GM12891 (cell line): ENCODE results near the gene UPK2.
A peak's percentile ranks its signal among the peaks of the same experiment; 100 is the strongest.

ENCODE experiments used
- DNase-seq: peaks from one replicate; pipeline ENCODE4 v3.0.0; 2011; ENCODE audit warnings: low spot score; ENCODE audit not compliant: insufficient read length
- FAIRE-seq: peaks from 2 replicates; lab custom pipeline; 2011; peaks lifted over from hg19 to GRCh38; lab: Jason Lieb, UNC
- PAX5 ChIP-seq: IDR thresholded peaks from 2 replicates; pipeline ENCODE4 v1.6.1; 2011; ENCODE audit warnings: low read length, moderate library complexity, mild to moderate bottlenecking; ENCODE audit not compliant: insufficient read depth, severe bottlenecking
- POLR2A ChIP-seq: IDR thresholded peaks from 2 replicates; pipeline ENCODE4 v1.6.1; 2011; ENCODE audit warnings: low read depth, low read length, control low read depth
- POLR2AphosphoS5 ChIP-seq: IDR thresholded peaks from 2 replicates; pipeline ENCODE4 v1.6.1; 2011; ENCODE audit warnings: low read depth, low read length, control low read depth
- POU2F2 ChIP-seq: IDR thresholded peaks from 2 replicates; pipeline ENCODE4 v1.6.1; 2011; ENCODE audit warnings: low read depth, mild to moderate bottlenecking, control low read depth, low read length, moderate library complexity
- SPI1 ChIP-seq: IDR thresholded peaks from 2 replicates; pipeline ENCODE4 v1.6.1; 2011; ENCODE audit warnings: low read depth, low read length, control low read depth
- TAF1 ChIP-seq: IDR thresholded peaks from 2 replicates; pipeline ENCODE4 v1.6.1; 2011; ENCODE audit warnings: low read depth, low read length, control low read depth

UPK2 gene

DNA sequence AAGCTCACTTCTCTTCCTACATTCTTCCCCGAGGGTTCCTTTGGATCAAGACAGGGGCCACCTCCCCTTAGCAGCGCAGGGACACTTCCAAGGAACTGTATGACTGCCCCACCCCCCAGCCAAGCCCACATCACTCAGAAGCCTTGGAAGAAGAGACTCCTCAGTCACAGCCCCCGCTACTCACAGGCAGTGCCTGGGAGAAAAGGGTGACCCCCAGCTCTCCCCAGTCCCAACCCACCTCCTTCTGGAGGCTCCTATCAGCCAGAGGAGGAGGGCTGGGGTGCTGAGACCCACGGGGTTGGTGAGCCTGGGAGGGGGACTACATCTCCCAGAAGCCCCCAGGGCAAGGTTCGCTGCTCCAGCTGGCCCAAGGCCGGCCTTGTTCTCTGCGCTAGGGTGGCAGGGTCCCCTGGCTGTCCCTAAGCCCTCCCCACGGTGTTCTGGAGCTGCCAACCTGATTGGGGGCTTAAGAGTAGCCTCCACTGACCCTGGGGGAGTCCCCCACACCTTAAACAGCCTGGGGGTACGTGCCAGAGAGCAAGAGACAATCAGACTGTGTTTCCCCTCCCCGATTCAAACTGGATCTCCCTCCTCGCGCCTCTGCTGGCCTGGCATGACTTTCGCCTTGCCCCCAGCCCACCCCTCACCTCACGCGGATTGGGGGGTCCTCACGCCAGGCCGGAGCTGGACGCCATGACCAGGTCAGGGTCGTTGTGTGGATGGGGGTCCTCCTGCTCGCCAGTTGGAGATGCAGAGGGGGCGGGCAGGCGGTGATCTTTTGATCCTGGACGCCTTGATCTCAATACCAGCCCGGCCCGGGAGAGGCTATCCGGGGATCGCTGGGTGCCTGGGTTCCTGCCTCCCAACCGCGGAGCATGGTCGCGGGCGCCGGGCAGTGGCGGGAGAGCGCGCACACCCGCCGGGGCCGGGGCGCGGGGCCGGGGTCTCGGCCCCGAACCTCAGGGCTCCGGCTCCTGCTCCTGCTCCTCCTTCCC is 31.2 kb upstream of the UPK2 start:
- peak; percentile 81 for FAIRE-seq
- peak; percentile 84 for DNase-seq

DNA sequence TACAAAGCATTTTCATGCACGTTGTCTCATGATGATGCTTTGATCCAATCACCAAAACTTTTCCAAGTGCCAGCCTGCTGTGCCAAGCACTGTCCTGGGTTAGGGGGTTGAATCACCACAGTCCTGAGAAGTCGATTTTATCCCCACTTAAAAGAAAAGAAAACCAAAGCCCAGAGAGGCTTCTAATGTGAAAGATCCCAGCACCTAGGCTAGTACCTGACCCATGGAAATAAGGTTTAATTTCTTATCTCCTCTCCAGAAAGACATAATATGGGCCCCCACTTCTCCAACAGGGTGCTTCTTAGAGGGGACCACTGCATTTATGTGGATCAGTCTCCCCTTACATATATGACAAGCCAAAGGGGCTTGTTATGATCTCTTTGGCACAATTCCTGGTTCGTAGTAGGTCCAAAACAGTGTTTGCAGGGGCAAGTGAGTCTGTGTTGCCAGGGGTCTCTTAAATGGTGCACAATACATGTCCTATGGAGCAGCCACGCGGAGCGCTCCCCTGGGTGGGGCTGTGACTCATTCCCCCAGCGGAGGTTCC is 28.5 kb upstream of the UPK2 start:
- TF ChIP-seq SPI1 (no peak), POU2F2 (no peak), PAX5 (no peak), POLR2A (no peak), POLR2AphosphoS5 (no peak), TAF1 (no peak)
- DNase-seq (no peak), FAIRE-seq (no peak)

More for the DNA sequence above, 31.2 kb upstream of the UPK2 start:
- TF ChIP-seq PAX5, result peak; percentile 67
- no peak for TF ChIP-seq SPI1

DNA sequence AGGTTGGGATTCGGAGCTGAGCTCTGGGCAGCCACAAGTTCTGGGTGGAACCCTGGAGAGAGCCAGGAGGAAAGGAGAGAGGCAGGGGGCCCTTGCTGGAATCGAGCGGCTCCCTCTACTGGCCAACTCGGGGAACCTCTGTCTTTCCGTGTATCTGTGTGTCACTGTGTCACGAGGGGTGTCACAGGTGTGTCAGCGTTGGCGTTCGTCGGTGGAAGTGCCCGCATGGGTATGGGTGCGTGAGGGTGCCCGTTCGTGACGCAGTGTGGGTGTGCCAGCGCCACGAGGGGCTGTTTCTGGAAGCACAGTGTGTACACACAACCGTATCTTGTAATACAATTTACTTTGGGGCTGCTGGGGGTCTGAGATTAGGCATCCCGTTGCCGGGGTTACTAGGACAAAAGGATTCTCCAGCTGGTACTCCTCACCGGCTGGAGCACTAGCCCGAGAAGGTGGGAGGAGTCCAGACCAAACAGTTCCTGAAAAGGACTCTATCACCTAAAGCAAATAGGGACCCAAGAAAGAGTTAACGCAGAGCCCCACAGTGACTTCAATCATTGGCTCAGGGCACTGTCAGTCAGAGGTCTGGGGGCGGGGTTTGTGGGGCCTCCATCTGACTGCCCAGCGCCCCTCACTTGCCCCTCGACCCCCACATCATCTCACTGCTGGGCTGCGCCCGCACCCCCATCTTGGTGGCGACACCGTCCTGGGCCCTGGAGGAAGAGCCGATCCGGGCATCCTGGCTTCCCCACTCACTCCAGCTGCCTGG is 27.8 kb upstream of the UPK2 start:
- peak; percentile 79 for DNase-seq
- TF ChIP-seq POLR2A (no peak), PAX5 (no peak), TAF1 (peak; percentile 22; the same call in 1 of the 2 replicates), SPI1 (no peak), POU2F2 (no peak), POLR2AphosphoS5 (no peak)
- peak; percentile 92 for FAIRE-seq

DNA sequence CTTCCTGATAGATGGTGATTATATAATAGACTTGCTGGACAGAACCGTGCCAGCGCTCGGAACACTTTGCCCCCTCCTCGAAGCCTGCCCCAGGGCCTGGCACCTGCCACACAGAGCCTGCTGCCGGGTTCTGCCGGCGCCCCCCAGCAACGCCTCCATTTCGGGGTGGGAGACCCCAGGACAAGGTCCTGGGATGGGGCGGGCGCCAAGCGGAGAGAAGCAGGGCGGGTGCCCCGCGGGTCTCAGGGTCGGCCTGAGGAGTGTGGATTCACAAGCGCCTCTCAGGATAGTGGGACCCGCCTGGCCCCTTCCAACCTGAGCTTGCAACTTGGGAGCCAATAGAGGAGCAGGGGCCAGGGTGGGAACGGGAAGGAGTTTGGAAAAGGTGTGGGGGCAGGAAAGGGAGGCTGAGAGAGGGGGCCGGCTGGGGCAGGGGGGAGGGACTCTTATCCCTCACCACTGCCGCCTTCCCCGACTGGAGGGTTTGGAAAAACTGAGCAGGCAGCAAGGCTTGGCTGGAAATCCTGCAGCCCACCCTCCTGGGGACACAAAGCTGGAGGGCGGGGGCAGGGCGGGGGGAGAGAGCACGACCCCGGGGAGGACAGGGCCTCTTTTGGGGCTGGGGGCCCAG is 27.1 kb upstream of the UPK2 start:
- no peak for TF ChIP-seq PAX5
- no peak for TF ChIP-seq POLR2AphosphoS5
- TF ChIP-seq POU2F2, result no peak
- TF ChIP-seq POLR2A, result no peak
- no peak for TF ChIP-seq TAF1
- no peak for TF ChIP-seq SPI1
- DNase-seq, result no peak

DNA sequence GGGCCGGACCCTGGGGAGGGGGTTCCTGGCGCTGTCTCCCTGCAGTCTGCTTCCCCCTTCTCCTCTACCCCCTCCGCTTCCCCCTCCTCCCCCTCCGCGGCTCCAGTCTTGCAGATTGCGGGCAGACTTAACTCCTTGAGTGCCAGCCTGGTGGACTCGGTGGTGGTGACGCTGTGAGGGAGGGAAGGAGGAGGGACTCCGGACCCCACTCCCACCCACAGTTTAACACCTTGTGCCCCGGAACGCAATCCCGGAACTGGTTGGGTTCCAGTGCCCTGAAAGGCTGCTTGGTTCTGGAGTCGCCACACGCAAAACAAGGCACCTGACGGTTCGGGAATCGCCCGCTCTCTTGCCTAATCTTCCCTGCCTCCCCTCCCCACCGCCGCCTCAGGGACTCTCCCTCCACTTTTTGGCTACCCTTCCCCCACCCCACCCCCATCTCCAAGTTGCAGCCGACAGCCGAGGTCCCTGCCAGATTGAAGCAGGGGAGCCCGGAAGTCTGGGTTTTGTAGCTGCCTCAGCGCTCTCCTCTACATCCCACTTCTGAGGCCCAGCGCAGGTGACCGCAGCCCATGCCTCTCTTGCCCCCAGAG is 26.5 kb upstream of the UPK2 start:
- peak; percentile 41 for FAIRE-seq
- DNase-seq, result no peak
- no peak for TF ChIP-seq POLR2A
- no peak for TF ChIP-seq TAF1
- TF ChIP-seq PAX5, result no peak
- no peak for TF ChIP-seq POLR2AphosphoS5
- TF ChIP-seq POU2F2, result no peak
- TF ChIP-seq SPI1, result no peak

More for the DNA sequence above, 27.1 kb upstream of the UPK2 start:
- no peak for FAIRE-seq

DNA sequence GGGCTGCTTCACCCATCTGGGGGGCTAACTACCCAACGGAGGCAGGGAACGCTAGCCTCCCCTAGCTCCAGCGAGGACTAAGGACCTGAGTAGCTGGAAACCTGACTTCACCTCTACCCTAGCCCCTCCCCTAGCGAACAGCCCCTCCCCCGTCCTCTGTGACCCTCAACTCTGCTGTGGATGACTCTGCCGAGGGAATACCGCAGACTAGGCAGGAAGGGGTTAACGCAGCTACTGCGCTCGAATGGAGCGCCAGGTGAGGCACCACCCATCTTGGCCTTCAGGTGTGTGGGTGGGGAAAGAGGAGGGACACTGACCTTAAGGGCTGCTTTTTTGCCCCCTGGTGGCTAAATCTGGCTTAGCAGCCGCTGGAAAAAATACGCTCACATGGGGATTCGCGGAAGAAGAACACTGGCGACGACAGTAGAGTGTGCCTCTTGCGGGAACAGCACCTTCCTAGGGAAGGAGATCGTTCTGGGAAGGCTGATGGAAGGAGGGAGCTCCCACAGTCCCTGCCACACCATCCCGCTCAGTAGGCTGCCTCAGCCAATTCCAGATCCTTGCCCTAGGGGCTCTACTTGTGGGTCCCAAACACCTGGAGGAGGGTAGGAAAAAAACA is 25.9 kb upstream of the UPK2 start:
- FAIRE-seq (peak; percentile 89), DNase-seq (peak; percentile 65)
- TF ChIP-seq POU2F2, result peak; percentile 33; the same call in 1 of the 2 replicates
- no peak for TF ChIP-seq SPI1
- TF ChIP-seq POLR2AphosphoS5, result no peak

DNA sequence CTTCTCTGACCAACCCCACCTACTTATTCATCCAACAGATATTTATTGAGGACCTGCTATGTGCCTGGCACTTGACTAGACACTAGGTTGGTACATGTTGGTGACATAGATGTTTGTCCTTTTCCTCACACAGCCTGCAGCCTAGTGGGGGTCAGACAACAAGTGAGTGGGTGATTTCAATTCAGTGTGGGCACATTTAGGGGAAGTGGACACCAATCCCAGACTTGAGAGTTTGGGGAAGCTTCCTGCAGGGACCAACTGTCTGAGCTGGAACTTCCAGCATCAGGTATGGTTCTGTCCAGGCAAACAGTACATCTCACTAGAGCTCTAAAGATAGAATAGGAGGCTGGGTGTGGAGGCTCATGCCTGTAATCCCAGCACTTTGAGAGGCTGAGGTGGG is 24.5 kb upstream of the UPK2 start:
- TF ChIP-seq POLR2A (no peak), SPI1 (no peak), PAX5 (no peak), POLR2AphosphoS5 (no peak), TAF1 (no peak), POU2F2 (no peak)
- no peak for FAIRE-seq

DNA sequence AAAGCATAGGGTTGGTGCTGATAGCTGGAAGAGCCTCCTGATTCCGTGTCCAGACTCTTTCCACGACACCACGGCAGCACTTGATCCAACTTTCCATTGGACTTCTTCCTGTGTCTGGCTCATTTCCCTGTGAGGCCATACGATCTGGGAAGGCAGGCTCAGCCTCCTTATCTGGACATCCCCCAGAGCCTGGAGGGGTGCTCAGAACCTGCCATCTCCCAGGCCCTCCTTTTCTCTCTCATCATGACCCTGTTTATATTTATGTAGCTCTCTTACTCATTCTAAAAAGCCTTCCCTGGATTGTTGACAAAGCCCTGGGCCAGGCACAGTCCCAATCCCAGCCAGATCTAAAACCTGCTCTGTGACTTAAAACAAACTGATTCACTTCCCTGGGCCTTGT is 22.6 kb upstream of the UPK2 start:
- no peak for TF ChIP-seq POLR2AphosphoS5
- TF ChIP-seq PAX5, result no peak
- no peak for TF ChIP-seq POU2F2
- TF ChIP-seq SPI1, result no peak
- no peak for TF ChIP-seq TAF1
- FAIRE-seq, result no peak
- no peak for DNase-seq

More for the DNA sequence above, 24.5 kb upstream of the UPK2 start:
- DNase-seq, result no peak
